ENCODE measurements around the gene ZNF200.
"Not testable (repeated sequence)": the region's sequence is repeated elsewhere in the genome, so short reads cannot be mapped to it uniquely, and the experiment has no call there.

- TF ChIP-seq CTCF (IDR thresholded peaks at IDR 0.05; ENCODE audit: extremely low read depth in 1 of 2, insufficient read depth in 1 of 2, low read depth in 1 of 2, low read length in 2 of 2); POLR2A (IDR thresholded peaks at IDR 0.05; ENCODE audit: low read depth, low read length); JUN (IDR thresholded peaks at IDR 0.05; ENCODE audit: borderline replicate concordance, insufficient read depth, insufficient read length, low read depth); POLR2AphosphoS5 (IDR thresholded peaks at IDR 0.05; ENCODE audit: insufficient read depth, low read depth, low read length); EZH2 (IDR thresholded peaks at IDR 0.05; ENCODE audit: borderline replicate concordance, low read depth, low read length, severe bottlenecking); MAX (IDR thresholded peaks at IDR 0.05; ENCODE audit: insufficient read depth, insufficient read length); FOS (IDR thresholded peaks at IDR 0.05; ENCODE audit: borderline replicate concordance, insufficient read depth, low read length); GATA2 (IDR thresholded peaks at IDR 0.05; ENCODE audit: insufficient read depth, insufficient read length, low read depth, low read length); MYC (IDR thresholded peaks at IDR 0.05; ENCODE audit: low read depth, low read length): not testable (repeated sequence)
These were observed 37.1 kb downstream of the ZNF200 start for GRCh38 chr16:3197694-3198333.

Data from endothelial cell of umbilical vein (primary cell).